Stimulated activated CD8-positive, alpha-beta memory T cell treated with anti-CD3 and anti-CD28 coated beads, Interleukin-2, amount 100 ng/mL, for 1 hour (primary cell): ENCODE measurements around the gene DMTF1.
"Not testable (repeated sequence)": the region's sequence is repeated elsewhere in the genome, so short reads cannot be mapped to it uniquely, and the experiment has no call there.

ENCODE experiments used
- DNase-seq, 2 donors: peaks; one replicate each; pipeline ENCODE4 v3.0.0-alpha.2; 2020; ENCODE audit warnings: low read depth in 2 of 2

DMTF1 gene

DNA sequence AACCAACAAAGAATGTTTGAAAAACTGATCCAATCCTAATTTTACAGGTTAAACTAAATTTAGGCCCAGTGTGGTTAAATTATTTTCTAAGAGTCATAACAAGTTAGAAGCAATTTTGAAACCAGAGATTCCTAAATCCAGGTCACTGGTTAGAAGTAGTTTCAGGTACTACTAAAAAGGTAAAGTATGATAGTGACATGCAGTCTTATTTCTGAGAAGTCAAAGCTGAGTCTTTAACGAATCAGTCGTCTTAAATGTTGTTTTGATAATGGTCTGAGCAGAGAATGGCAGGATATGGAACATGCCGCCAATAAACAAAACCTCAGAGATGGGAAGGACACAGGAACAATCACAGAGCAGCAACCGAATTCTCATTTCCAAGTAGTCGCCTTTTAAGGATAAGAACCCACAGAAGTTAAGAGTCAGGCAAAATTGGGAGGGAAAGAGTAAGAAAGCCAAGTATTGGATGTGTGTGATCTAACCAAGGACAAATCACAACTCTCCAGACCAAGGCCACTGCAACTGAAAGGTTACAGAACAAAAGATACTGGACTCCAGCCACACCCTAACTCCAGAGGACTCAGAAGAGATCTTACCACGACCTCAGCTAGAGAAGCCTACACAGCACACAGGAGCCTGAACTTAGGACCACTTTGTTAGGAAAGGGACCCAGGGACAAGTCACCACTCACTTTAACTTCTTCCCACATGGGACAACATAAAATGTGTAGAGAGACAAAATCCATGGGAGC, 47.6 kb downstream of the DMTF1 start:
- DNase-seq = no peak

DNA sequence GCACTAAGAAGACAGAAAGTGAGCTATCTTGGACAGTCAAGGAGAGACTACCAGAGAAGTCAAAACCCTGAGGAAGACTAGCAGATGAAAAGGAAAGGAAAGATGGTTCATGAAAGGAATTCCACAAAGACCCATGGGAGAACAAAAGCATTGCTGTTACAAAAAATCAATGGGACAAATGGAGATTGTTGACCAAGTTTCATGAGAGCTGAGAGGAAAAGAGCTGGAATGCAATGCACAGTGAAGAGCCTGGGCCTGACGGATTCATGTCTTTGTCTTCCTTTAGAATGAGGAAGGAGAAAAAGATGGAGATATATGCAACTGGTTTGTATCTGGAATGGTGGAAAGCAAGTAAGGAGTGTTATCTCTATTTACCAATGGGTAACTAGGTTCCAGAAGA, 50.0 kb downstream of the DMTF1 start:
- DNase-seq = no peak

DNA sequence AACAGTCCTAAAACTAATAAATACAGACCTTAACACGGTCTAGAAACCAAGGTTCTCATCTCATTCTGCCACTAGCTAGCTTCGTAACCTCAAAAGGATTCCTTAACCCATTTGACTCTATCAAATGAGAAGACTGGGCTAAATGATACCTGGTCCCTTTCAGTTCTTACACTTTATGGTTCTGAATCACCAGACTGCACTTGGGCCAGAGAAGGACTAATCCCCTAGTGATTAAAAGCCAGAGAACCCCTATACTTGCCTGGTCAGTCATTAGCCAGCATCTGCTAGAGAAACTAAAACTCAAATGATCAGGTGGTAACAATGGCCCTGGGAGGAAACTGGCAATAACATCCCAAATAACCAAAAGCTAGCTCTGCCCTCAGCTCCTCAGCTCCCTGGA, 50.5 kb downstream of the DMTF1 start:
- DNase-seq = no peak

DNA sequence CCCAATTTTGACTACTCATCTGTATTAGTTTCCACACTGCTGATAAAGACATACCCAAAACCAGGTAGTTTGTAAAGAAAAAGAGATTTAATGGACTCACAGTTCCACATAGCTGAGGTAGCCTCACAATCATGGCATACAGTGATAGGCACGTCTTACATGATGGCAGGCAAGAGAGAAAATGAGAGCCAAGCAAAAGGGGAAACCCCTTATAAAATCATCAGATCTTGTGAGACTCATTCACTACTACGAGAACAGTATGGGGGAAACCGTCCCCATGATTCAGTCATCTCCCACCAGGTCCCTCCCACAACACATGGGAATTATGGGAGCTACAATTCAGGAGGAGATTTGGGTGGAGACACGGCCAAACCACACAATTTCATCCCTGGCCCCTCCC, 51.7 kb downstream of the DMTF1 start:
- not testable (repeated sequence) for DNase-seq

DNA sequence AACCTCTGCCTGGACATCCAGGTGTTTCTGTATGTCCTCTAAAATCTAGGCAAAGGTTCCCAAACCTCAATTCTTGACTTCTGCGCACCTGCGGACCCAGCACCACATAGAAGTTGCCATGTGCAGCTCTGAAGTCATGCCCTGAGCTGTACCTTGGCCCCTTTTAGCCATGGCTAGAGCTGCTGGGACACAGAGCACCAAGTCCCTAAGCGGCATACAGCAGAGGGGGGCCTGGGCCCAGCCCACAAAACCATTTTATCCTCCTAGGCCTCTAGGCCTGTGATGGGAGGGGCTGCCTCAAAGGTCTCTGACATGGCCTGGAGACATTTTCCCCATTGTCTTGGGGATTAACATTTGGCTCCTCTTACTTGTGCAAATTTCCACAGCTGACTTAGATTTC, 52.7 kb downstream of the DMTF1 start:
- DNase-seq = no peak

DNA sequence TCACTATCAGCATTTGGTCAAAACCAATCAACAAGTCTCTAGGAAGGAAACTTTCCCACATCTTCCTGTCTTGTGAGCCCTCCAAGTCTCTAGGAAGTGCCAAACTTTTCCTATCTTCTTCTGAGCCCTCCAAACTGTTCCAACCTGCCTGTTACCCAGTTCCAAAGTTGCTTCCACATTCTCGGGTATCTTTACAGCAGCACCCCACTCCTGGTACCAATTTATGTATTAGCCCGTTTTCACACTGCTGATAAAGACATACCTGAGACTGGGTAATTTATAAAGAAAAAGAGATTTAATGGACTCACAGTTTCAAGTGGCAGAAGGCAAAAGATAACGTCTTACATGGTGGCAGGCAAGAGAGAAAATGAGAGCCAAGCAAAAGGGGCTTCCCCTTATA, 53.4 kb downstream of the DMTF1 start:
- DNase-seq = not testable (repeated sequence)

DNA sequence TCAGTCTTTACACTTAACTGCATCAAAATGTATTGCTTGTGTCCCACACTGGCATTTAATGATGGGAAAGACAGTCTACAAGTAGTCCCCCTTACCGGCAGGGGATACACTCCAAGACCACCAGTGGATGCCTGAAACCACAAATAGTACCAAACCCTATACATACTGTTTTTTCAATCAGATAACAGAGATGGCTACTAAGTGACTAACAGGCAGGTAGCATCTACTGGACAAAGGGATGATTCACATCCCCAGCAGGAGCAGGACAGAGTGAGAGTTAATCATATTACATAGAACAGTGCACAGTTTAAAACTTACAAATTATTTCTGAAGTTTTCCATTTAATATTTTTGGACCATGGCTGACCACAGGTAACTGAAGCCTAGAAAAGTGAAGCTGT, 54.1 kb downstream of the DMTF1 start:
- no peak for DNase-seq

DNA sequence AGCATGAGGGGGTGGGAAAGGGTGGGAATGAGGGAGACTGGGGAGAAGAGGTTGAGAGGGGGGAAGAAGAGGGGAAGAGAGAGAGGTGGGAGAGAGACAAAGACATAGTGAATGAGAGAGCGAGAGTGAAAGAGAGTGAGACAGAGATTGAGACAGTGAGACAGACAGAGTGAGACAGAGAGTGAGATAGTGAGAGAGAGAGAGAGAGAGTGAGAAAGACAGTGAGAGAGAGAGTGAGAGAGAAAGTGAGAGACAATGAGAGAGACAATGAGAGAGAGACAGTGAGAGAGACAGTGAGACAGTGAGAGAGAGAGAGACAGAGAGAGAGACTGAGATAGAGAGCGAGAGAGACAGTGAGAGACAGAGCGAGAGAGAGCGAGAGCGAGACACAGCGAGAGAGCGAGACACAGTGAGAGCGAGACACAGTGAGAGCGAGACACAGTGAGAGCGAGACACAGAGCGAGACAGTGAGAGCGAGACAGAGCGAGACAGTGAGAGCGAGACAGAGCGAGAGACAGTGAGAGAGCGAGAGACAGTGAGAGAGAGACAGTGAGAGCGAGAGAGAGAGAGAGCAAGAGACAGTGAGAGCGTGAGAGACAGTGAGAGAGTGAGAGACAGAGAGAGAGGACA, 57.2 kb downstream of the DMTF1 start:
- no peak for DNase-seq

DNA sequence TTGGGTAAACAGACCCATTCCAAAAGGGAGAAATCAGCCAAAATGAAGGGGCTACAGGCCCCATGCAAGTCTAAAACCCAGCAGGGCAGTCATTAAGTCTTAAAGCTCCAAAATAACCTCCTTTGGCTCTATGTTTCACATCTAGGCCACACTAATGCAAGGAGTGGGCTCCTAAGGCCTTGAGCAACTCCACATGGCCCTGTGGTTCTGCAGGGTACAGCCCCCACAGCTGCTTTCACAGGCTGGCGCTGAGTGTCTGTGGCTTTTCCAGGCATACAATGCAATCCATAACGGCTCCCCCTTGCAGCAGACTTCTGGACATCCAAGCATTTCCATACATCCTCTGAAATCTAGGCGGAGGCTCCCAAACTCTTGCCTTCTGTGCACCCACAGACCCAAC, 58.3 kb downstream of the DMTF1 start:
- no peak for DNase-seq

DNA sequence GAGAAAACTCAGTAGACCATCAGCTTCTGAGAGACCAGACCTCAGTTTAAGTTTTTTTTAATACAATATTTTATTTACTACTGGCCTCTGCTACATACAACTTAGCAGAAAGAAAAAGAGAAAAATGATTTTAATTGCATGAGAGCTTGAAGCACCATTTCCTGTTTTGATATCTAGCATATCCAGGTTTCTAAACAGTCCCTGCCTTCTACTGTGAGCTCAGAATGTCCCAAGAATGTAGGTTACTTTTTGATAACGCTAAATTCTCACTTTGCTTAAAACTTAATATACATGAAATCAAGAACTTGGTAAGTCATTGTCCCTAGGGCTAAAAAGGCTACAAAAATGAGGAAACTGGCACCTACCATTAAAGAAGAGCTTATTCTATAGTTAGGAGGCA, 60.2 kb downstream of the DMTF1 start:
- DNase-seq = no peak

DNA sequence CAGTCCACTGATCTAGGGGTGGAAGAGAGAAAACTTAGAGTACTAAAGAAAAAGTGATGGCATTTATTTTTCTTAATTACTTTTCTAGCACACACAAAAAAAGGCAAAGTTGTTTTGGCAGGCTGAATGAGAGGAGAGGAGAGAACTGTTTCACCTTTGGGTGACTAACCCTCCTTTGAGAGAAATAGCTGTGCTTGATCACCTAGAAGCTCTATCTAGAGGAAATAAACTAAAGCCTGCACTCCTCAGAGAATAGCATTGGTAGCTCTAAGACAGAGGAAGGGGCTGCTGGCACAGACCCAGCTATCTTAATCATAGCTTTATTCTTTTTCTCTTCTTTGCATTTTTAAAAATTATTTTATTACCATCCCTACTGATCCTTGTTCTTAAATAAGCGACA, 61.0 kb downstream of the DMTF1 start:
- no peak for DNase-seq

DNA sequence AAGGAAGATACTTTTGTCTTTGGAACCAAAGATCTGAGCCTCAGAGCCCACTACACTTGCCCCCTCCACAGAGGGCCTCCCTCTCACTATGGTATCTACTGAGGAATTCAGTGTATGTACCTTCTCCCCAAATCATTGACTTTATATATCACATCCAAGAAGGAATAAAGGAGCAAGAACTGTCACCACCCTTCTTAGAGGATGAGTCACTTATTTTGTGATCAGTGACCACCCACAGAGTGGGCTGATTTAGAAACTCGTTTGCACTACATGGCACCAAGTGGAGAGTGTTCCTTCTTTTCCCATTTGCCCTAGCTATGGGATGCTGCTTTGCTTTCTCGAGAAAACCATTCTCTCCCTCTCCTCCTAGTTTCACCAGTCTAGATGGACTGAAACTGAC, 61.6 kb downstream of the DMTF1 start:
- DNase-seq = no peak

DNA sequence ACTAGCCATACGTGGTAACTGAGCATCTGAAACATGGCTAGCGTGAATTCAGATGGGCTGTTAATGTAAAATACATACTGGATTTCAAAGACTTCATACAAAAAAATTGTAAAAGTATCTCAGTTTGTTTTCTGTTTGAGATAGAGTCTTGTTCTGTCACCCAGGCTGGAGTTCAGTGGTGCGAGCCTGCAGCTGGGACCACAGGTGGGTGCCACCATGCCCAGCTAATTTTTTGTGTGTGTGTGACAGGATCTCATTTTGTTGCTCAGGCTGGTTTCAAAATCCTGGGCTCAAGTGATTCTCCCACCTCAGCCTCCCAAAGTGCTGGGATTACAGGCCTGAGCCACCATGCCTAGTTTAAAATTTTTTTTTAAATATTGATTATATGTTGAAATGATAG, 62.8 kb downstream of the DMTF1 start:
- no peak for DNase-seq

DNA sequence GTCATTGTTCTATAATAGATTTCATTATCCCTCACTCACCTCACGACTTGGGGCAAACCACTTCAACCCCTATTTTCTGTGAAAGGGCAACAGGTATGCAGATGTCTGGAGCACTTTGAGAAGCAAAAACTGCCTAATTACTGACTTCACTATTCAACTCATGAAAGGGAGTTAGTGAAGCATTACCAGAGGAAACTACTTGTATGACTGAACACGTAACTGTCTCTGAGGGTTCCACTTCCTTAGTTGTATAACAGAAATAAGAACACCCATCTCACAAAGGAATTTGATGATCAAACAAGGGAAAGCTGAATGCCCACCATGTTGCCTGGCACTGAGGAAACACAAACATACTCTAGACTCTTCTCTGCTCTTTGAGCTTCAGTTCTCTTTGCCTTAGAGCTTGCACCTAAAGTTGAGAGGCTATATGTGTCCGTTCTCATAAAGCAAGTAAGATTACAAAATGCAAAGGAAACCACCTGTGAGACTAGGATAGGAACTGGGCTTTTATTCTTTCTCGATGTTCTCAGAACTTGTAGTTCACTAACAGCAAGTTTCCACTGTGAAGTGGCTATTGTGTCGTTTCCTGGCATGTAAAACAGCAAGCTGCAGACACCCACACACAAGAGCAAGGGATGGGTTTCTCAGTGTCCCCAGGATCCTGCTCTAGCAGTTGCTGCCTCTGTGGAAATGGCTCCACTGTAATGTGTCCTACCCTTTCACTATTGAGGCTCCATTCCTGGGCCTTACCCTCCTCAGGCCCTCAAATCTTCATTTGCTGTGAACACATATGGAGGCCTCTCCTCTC, 64.7 kb downstream of the DMTF1 start:
- DNase-seq = no peak

DNA sequence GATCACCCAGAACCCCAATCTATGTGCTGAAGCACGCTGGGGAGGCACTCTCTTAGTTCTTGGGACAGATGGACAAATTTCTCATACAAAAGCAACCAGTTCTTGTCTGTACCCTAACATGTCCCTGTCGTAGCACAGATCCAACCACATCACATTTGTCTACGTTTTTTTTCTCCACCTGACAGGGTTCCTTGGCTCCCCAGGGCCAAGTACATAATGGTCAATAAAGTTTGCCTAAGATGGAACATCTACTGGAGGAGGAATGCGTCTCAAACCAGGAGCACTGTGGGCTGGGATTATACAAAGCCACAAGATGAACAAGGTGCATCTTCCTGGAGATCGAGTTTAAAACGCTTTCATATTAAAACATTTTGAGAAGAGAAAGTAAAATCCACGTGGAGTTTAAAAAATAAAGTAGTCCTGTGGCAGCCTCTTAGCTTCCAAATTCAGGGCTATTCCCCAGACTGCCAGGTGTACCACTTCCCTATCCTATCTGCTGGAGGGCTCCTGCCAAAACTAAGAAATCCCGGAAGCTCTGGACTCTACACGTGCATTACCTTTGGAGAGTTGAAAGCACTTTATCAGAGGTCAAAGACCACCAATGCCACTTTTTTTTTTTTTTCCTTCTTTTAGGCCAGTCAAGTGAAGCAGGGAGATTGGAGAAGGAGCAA, 65.9 kb downstream of the DMTF1 start:
- DNase-seq = no peak

DNA sequence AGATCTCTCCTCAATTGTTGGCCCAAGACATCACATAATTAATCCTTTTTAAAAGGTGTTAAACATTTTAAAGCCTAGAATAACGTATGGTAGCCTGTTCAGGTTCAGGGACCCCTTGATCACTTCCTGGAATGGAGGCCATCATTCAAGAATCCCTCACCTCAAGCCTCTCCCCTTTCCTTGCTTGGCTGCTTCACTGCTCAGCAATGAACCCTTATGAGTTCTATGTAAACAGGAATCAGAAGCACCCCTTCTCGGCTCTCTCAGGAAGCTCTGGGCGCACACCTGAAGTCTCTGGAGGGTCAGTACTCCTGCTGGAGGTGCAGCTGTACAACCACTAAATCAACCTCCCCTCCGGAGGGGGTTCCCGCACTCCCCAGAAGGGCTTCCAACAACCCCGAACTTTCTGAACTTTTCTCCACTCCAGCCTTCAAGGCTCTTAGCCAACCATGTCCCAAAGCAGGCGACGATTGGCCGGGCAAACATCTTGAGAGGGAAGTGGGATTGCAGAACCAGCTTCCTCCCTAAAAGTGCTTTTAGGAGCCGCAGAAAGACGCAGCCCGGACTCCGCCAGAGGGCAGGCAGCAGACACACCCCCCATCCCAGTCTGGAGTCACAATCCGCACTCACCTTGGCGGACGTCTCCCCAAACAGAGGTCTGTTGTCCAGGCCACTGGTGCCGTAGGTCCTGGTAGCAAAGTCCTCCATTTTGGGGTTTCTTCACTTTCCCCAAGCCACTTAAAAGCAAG, 66.7 kb downstream of the DMTF1 start:
- DNase-seq = no peak

DNA sequence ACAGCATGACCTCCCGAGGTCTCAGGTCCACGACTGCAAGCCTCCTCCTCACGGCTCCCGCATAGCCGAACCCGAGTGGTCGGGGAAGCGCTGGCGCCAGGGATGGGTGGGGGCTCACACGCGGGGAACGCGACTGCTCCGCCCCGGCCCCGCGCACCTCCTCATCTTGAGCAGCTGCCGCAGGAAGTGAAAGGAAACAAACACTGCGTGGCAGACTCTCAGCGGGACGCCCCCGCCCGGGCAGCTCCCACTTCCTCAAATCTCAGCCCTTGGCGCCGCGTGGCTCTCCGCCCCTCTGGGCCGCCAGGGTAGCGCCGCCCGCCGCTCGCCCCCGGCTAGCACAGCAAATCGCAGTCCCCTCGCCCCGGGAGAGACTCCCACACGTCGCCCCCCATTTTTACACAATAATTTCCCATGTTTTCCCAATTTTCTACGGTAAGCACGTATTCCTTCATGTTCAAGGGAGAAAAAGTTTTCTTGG, 67.3 kb downstream of the DMTF1 start, which contains the start of gene TMEM243:
Gene TMEM243, minus strand, starts transcription at position 188 of the 481 bp plus-strand sequence. CDS start 229 bp downstream, outside the sequence.
- peak; percentile 67 to 71 for DNase-seq

DNA sequence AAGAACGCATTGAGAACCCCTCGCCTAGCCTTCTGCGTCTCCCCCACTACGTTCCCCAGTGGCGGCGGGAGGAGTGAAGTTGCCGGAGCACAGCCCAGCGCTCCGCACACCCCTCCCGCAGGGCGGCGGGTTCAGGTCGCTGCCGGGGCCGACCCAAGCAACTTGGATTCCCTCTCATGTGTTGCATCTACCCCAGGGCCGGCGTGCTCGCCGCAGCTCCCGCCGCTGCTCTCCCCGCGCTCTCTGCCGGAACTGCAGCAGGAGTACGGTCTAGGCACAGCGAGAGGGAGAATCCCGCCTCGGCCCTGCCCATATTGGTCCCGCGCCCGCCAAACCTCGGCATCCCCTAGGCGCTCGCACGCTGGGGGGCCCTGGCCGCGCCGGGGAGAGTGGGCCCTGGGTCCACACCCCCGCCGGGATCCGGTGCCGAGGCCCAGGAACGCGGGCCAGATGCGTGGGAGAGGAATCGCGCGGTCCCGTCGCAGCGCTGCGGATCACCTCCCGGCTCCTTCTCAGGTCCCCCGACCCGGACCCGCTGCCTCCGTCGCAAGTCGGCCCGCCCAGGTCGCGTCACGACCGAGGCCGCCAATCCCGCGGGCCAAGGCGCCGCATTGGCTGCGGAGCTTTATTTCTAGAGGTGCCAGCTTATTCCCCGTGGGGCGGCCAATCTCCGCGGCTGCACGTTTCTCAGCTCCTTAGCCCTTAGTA, 67.9 kb downstream of the DMTF1 start:
- DNase-seq = peak; percentile 66 to 69

DNA sequence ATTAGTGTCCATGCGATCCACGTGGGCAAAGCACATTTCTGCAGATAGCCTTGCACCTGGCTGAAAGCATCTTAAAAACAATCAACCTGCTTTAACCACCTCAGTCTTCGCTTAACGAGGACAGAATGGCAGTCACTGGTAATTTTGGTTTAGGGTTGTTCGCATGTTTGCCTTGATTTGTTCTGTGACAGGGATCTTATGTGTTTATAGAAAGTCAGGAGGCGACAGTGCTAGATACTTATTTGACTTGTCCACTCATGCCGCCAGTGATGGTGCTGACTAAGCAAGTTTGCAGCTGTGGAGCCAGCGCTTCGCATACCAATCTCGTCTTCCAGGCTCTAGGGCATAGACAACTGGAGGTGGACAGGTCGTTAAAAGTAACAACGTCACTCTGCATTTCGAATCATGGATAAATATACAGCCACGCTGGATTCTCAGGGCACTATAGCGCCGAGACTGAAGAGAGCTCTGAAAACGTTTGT, 68.5 kb downstream of the DMTF1 start:
- no peak for DNase-seq

DNA sequence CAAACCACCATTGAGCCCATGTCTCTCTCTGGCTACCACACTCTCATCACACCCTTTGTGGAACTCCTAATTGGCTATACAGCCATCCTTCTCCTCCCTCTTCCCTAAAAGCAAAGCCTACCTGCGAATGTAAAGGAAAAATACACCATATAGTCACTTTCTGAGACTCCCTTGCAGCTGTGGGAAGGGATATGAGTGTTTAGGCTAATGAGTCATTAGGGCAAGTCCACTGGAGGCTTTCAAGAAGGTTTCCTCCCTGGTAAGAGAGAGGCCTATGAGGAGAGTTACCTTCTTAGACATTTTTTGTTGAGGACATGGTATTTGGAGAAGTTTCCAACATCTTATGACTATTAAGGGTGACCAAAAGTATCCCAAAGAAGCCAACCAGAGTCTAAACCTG, 71.4 kb downstream of the DMTF1 start:
- DNase-seq = no peak
